K562 (cell line): Measurements from ENCODE around the gene GEMIN7.

Experiments
- GABPB1 ChIP-seq: sonication (generic); formaldehyde crosslinking; IDR thresholded peaks from 2 replicates; pipeline ENCODE4 v1.8.0; 2022; ENCODE audit warnings: mild to moderate bottlenecking, missing genetic modification reagents
- GTF3C2 ChIP-seq: IDR thresholded peaks from 3 replicates; pipeline ENCODE4 v1.6.1; 2011; ENCODE audit warnings: borderline replicate concordance, mild to moderate bottlenecking, moderate library complexity; ENCODE audit not compliant: insufficient read length; ENCODE audit errors: extremely low read depth
- HDAC8 ChIP-seq: fragments of 450-650 bp; IDR thresholded peaks from 2 replicates; pipeline ENCODE4 v1.6.1; 2016; ENCODE audit warnings: mild to moderate bottlenecking, missing genetic modification characterization, moderate library complexity, missing compliant biosample characterization
- KLF16 ChIP-seq: IDR thresholded peaks from 2 replicates; pipeline ENCODE4 v1.6.1; 2016; ENCODE audit warnings: antibody characterized with exemption
- PATZ1 ChIP-seq: fragments of 250-450 bp; sonication (Bioruptor Pico); IDR thresholded peaks from 2 replicates; pipeline ENCODE4 v1.5.0; 2020; ENCODE audit warnings: mild to moderate bottlenecking, borderline replicate concordance
- POLR2AphosphoS5 ChIP-seq: IDR thresholded peaks from 2 replicates; pipeline ENCODE4 v1.6.1; 2011; ENCODE audit warnings: mild to moderate bottlenecking, low read depth, low read length, moderate library complexity; ENCODE audit not compliant: control insufficient read depth, insufficient read depth
- TF ChIP-seq, protein P1 (sequence below), 3 experiments: IDR thresholded peaks in 2 of 3; conservative IDR thresholded peaks in 1 of 3; 2 replicates each; pipeline ENCODE4 v1.5.1; 2011 to 2012; ENCODE audit warnings: low read length in 3 of 3, mild to moderate bottlenecking in 3 of 3, control low read depth in 2 of 3, improper control_type of control experiment in 1 of 3, inconsistent platforms in 1 of 3, low read depth in 1 of 3, mixed read lengths in 1 of 3, moderate library complexity in 1 of 3; ENCODE audit not compliant: insufficient read depth in 2 of 3
- TF ChIP-seq, protein P2 (sequence below): fragments of 200-800 bp; sonication (Bioruptor generic); IDR thresholded peaks from 2 replicates; pipeline ENCODE4 v1.6.1; 2017; ENCODE audit warnings: missing genetic modification characterization, missing compliant biosample characterization

GRCh38 chr19:45125360-45125759 lies 46.3 kb downstream of the GEMIN7 start:
- TF ChIP-seq POLR2AphosphoS5 = no peak
- no peak for TF ChIP-seq HDAC8 (tag)
- TF ChIP-seq, protein P1, sequence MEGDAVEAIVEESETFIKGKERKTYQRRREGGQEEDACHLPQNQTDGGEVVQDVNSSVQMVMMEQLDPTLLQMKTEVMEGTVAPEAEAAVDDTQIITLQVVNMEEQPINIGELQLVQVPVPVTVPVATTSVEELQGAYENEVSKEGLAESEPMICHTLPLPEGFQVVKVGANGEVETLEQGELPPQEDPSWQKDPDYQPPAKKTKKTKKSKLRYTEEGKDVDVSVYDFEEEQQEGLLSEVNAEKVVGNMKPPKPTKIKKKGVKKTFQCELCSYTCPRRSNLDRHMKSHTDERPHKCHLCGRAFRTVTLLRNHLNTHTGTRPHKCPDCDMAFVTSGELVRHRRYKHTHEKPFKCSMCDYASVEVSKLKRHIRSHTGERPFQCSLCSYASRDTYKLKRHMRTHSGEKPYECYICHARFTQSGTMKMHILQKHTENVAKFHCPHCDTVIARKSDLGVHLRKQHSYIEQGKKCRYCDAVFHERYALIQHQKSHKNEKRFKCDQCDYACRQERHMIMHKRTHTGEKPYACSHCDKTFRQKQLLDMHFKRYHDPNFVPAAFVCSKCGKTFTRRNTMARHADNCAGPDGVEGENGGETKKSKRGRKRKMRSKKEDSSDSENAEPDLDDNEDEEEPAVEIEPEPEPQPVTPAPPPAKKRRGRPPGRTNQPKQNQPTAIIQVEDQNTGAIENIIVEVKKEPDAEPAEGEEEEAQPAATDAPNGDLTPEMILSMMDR (IDR thresholded peaks at IDR 0.05 in 2 of 3, conservative IDR thresholded peaks at IDR 0.05 in 1 of 3; ENCODE audit: insufficient read depth in 2 of 3, low read depth in 1 of 3, low read length in 3 of 3) = no peak
- TF ChIP-seq, protein P2, sequence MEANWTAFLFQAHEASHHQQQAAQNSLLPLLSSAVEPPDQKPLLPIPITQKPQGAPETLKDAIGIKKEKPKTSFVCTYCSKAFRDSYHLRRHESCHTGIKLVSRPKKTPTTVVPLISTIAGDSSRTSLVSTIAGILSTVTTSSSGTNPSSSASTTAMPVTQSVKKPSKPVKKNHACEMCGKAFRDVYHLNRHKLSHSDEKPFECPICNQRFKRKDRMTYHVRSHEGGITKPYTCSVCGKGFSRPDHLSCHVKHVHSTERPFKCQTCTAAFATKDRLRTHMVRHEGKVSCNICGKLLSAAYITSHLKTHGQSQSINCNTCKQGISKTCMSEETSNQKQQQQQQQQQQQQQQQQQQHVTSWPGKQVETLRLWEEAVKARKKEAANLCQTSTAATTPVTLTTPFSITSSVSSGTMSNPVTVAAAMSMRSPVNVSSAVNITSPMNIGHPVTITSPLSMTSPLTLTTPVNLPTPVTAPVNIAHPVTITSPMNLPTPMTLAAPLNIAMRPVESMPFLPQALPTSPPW = no peak
- no peak for TF ChIP-seq GTF3C2
- TF ChIP-seq GABPB1 (CRISPR knock-in tag) = no peak
- no peak for TF ChIP-seq KLF16
- TF ChIP-seq PATZ1 (CRISPR knock-in tag) = no peak
